GM18508 (cell line): ENCODE data around the gene WDCP.
"Not testable (repeated sequence)": the region's sequence is repeated elsewhere in the genome, so short reads cannot be mapped to it uniquely, and the experiment has no call there.

Source experiments
- ATAC-seq: cut with Tn5 transposase; IDR thresholded peaks from one replicate; pipeline ENCODE4 v1.9.1; 2021; ENCODE audit warnings: moderate number of reproducible peaks; ENCODE audit not compliant: insufficient read depth, unreplicated experiment

The WDCP gene

DNA sequence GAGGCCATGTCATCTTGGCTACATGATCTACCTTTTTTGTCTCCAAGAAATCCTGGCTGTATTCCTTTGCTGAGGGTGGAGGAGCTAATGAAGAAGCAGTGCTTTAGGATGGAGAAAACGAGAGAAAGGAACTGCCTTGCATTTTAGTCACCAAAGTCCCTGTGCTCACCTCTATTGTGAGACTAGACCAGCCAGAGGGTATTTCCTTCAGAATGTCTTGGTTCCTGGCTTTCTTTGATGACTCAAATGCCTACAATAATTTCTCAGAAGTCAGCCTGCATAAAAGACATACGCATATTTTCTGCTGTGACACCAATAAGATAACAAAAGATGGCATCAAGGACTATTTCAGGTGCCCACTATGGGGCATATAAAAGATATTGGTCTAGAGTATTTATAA, 18.1 kb upstream of the WDCP start:
- ATAC-seq: no peak

DNA sequence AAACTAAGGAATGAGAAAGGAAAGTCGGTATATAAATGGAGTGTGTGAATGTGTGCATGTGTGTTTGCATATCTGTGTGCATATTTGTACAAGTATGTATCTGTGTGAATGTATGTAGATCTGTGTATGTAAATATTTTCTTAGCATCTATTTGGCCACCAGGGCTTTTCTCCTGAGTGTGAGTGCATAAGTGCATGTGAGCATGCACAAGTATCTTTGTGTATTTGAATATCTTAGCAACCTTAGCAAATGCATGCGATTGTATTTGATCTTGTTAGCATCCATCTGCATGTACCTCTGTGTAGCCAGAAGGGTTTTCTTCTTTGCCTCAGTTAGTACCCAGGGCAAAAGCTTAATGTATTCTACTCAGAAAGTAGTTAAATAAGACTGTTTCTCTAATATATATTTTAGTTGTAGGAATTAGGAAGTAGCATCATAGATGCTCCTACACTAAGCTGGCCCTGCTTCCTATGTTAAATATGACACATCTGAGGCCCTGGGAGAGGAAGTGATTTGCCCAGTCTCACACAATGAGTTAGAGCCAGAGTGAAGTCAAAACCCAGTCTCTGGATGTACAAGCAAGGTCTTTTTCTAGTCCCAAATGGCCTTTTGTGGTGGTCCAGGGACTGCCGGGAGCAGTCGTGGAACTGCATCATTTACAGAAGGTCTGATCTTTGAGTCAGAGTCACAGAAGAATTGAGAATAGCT, 11.5 kb upstream of the WDCP start:
- ATAC-seq: no peak

DNA sequence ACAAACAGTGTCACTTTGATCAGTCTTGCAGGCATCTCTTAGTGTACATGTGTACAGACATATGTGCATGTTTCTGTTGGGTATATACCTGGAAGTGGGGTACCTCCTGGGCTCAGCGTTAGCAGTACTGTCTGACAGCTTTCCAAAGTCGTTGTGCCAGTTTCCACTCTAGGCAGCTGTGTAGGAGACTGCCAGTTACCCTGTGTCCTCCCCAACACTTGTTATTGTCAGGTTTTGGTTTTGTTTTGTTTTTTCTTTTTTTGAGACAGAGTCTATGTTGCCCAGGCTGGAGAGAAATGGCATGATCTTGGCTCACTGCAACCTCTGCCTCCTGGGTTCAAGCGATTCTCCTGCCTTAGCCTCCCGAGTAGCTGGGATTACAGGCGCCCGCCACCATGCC, 8.6 kb upstream of the WDCP start:
- ATAC-seq: no peak

DNA sequence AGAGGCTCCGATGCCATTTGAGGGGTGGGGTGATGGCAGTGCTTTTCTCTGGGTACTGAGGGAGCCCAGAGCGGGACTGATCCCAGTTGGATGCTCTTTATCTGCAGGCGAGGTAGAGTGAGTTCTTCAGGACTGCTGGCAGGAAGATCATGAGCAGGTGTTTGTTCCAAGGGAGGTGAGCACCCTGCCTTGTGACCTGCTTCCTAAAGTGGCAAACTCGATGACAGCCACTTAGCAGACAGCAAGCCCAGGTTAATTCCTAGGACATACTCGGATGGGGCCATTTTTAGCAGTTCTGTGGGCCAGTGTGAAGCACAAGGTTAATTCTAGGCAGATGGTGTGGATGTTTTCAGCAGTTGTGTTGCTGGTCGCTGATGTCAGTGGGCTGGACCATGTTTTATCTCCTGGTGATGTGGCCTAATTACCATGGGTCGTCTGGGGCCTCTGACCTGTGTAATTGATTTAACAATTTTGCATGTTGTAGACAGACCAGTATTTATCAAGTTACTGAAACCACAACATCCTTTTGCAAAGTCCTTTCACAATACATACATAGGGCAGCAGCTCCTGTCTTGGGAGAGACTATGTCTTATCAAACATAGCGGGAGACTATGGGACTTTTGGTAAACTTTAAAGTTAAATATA, 7.3 kb upstream of the WDCP start:
- ATAC-seq: no peak

DNA sequence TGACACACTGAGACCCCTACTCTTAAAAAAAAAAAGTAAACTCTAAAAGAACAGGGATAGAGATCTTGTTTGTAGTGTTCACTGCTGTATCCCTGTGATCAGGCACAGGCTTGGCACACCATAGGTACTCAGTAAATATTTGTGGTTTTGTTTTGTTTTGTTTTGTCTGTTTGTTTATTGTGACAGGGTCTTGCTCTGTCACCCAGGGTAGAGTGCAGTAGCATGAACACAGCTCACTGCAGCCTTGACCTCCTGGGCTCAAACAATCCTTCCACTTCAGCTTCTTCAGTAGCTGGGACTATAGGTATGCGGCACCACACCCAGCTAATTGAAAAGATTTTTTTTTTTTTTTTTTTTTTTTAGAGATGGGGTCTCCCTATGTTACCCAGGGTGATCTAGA, 5.8 kb upstream of the WDCP start:
- ATAC-seq: no peak

- ATAC-seq: no peak
These were observed 4.6 kb upstream of the WDCP start for GRCh38 chr2:24051833-24052232.

GRCh38 chr2:24050041-24050979, 3.1 kb upstream of the WDCP start:
- ATAC-seq: no peak

GRCh38 chr2:24049485-24050021, 2.4 kb upstream of the WDCP start, which contains the start of gene FKBP1B:
Gene FKBP1B (plus strand): TSS chr2:24049741. CDS start chr2:24049850, 109 bp downstream.
- no peak for ATAC-seq

- ATAC-seq: no peak
These were observed 1.7 kb upstream of the WDCP start for GRCh38 chr2:24048769-24049484.

DNA sequence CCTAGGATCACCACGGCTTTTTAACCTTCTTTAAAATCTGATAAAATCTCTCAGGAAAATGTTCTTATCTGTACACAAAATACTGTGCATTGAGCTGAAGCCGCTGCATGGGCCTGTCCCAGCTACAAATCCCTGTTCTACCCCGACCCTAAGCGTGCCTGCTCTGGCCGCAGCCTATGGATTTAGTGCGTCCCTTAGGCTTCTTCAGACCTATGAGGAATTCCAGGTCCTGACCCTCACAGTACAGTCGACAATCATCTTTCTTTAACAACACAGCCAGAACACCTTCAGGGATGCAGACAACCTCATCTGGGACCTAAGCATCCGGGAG, 477 bp upstream of the WDCP start:
- ATAC-seq: no peak

DNA sequence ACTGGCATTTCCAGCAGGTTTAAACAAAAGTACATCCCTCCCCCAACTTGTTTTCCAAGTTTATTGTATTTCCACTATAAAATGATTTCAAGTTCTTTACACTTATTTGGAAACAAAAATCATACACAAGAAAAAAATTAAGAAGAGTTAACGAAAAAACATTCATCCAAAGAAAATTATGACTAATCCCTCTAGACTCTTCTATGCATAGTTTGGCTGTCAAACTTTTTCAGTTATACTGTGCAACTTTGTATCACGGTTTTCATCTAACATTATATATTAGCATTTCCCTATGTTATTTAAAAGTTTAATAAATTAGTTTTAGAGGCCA, 627 bp downstream of the WDCP start:
- ATAC-seq: no peak

DNA sequence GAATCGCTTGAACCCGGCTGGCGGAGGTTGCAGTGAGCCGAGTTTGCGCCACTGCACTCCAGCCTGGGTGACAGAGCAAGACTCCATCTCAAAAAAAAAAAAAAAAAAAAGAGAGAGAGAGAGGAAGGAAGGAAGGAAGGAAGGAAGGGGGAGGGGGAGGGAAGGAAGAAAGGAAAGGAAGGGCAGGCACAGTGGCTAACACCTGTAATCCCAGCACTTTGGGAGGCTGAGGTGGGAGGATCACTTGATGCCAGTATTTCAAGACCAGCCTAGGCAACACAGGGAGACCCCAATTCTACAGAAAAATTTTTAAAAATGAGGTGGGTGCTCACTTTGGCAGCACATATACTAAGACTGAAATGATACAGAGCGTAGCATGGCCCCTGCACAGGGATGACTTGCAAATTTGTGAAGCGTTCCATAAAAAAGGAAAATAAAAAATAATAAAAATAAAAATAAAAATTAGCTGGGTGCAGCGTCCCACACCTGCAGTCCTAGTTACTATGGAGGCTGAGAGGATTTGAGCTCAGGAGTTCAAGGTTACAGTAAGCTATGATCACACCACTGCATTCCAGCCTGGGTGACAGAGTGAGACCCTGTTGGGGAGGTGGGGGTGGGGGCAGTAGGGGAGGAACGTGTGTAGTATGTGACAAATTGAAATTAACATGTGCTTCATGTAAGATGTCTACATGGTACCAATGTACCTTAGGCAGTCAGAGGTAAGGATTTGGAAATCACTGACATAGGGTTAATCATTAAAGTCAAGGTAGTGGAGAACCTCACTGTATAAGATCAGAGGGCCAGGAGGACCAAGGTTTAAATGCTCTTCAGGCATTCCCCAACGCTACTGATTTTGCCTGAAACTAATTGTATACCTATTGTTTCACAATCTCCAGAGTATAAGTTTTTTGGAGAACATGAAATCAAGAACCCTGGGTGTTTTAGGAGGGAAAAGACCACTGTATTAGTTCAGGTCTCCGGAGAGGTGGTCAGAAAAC, 1.4 kb downstream of the WDCP start:
- no peak for ATAC-seq

DNA sequence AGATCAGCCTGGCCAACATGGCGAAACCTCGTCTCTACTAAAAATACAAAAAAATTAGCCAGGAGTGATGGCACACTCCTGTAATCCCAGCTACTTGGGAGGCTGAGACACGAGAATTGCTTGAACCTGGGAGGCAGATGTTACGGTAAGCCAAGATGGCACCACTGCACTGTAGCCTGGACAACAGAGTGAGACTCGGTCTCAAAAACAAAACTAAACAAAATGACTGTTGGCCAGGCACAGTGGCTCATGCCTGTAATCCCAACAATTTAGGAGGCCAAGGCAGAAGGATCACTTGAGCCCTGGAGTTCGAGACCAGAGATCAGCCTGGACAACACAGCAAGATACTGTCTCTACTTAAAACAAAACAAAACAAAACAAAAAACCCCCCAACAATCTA, 4.1 kb downstream of the WDCP start:
- not testable (repeated sequence) for ATAC-seq

GRCh38 chr2:24040511-24040910, 6.7 kb downstream of the WDCP start:
- ATAC-seq: no peak

DNA sequence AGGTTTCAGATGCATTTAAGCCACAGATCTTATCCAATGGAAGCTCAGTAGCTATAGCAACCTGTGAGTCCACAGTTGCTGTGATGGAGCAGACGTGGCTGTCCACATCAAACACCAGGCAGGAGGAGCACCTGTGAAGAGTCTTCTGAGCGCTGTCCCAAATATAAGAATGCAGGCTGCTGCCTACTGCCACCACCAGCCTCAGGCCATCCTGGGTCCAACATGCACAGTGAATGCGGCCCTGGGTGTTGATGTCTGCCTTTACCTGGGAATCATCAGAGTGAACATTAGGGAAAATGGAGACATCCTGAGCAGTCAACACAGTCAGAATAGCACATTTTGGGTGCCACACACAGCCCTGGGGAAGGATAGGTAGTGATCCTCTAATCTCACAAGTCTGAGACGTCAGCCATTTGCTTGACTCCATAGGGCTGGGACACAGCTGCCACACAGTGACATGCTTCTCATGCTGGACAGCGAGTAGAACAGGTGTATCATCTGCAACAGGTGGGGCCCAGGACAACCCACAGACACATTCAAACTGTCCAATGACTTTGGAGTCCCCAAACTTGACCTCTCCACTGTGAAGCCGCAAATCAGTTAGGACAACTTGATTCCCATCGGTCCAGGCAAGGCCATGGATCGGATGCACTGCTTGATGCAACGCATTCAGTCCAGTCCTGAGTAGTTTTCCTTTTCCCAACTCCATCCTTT, 8.2 kb downstream of the WDCP start:
- no peak for ATAC-seq

- ATAC-seq: no peak
These were observed 21.0 kb downstream of the WDCP start for GRCh38 chr2:24026233-24026632.

DNA sequence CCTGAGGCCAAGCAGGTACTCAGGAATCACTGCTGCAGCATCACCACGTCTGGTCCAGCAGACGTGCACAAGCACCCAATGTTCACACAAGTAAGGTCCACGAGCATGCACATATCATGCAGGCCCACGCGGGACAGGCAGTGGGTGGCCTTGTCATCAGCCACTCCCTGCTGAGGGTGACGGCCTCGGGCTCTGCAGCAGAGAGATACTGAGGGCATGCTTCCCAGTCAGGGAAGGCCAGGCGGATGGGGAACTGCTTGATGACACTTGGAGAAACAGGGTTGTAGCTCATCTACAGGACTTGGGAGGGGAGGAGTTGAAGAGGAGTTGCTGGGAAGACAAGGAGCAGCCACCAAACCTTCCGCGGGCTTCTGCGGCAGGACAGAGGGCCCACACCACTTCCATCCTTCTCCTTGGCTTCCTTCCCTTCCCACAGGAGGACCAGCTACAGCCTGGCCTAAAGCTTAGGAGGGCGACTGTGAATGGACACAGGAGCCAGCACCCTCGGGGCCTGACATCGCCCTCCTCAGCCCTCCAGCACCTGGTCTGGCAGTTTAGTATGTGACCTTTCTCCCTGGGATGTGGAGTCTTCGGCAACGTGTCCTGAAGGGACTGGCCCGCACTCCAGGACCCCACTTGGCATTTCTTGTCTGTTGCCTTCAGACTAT, 22.1 kb downstream of the WDCP start:
- ATAC-seq: no peak

- ATAC-seq: no peak
These were observed 23.2 kb downstream of the WDCP start for GRCh38 chr2:24024018-24024417.
